HepG2 (cell line): ENCODE results near the gene SLC38A1. TPM values are rescaled to one million over a fixed set of nuclear protein-coding genes. Genes with fewer than 3 reads are reported as not detected.

Experiments used
- CBX2 ChIP-seq, 2 experiments: fragments of 200-600 bp in 1 of 2; sonication (generic); formaldehyde crosslinking in 1 of 2; IDR thresholded peaks; 2 replicates each; pipeline versions ENCODE4 v1.7.0 to v1.8.1; 2018 to 2022; ENCODE audit warnings: low read depth in 2 of 2, low read length in 1 of 2, mild to moderate bottlenecking in 1 of 2, missing genetic modification reagents in 1 of 2
- CREM ChIP-seq, 2 experiments: sonication (generic) in 1 of 2; formaldehyde crosslinking in 1 of 2; IDR thresholded peaks; 2 replicates each; pipeline versions ENCODE4 v1.4.0 to v1.6.1; 2016 to 2020; ENCODE audit warnings: antibody characterized with exemption in 1 of 2, mild to moderate bottlenecking in 1 of 2, missing genetic modification reagents in 1 of 2
- KLF11 ChIP-seq: IDR thresholded peaks from 2 replicates; pipeline ENCODE4 v1.6.1; 2016; ENCODE audit warnings: missing compliant biosample characterization
- NCOA5 ChIP-seq: sonication (generic); formaldehyde crosslinking; IDR thresholded peaks from 2 replicates; pipeline ENCODE4 v1.4.0; 2020; ENCODE audit warnings: missing genetic modification reagents
- NR3C1 ChIP-seq: sonication (generic); formaldehyde crosslinking; IDR thresholded peaks from 2 replicates; pipeline ENCODE4 v1.4.0; 2020; ENCODE audit warnings: missing genetic modification reagents
- PCBP2 ChIP-seq: fragments of 200-400 bp; formaldehyde crosslinking; optimal IDR thresholded peaks from 2 replicates; pipeline ENCODE3; 2018; ENCODE audit warnings: low read length, low read depth; ENCODE audit not compliant: poor library complexity, severe bottlenecking
- RFX1 ChIP-seq: fragments of 450-650 bp; IDR thresholded peaks from 2 replicates; pipeline ENCODE4 v1.6.1; 2017
- SP1 ChIP-seq, 2 experiments: fragments of 450-650 bp in 1 of 2; sonication (generic) in 1 of 2; formaldehyde crosslinking in 1 of 2; IDR thresholded peaks; 2 replicates each; pipeline versions ENCODE4 v1.4.0 to v1.6.1; 2016 to 2020; ENCODE audit warnings: missing genetic modification reagents in 1 of 2
- SP4 ChIP-seq: sonication (generic); formaldehyde crosslinking; IDR thresholded peaks from 2 replicates; pipeline ENCODE4 v1.8.1; 2023; ENCODE audit warnings: mild to moderate bottlenecking, missing genetic modification reagents
- SP5 ChIP-seq: IDR thresholded peaks from 2 replicates; pipeline ENCODE4 v1.6.1; 2016; ENCODE audit warnings: low read depth, borderline replicate concordance
- SRF ChIP-seq: IDR thresholded peaks from 2 replicates; pipeline ENCODE4 v1.6.1; 2011; ENCODE audit warnings: mild to moderate bottlenecking, low read depth, low read length, moderate library complexity
- SSRP1 ChIP-seq: IDR thresholded peaks from 2 replicates; pipeline ENCODE4 v1.6.1; 2016; ENCODE audit warnings: control low read depth
- TGIF2 ChIP-seq: IDR thresholded peaks from 2 replicates; pipeline ENCODE4 v1.6.1; 2016; ENCODE audit warnings: control low read depth, missing compliant biosample characterization
- THAP7 ChIP-seq: sonication (generic); formaldehyde crosslinking; IDR thresholded peaks from 2 replicates; pipeline ENCODE4 v1.8.1; 2023; ENCODE audit warnings: mild to moderate bottlenecking, missing genetic modification reagents
- ZBTB42 ChIP-seq: sonication (generic); formaldehyde crosslinking; IDR thresholded peaks from 2 replicates; pipeline ENCODE4 v1.5.0; 2020; ENCODE audit warnings: mild to moderate bottlenecking, missing genetic modification reagents
- ZNF143 ChIP-seq: sonication (generic); formaldehyde crosslinking; IDR thresholded peaks from 2 replicates; pipeline ENCODE4 v1.4.0; 2020; ENCODE audit warnings: missing genetic modification reagents
- ZNF260 ChIP-seq: sonication (generic); formaldehyde crosslinking; IDR thresholded peaks from 2 replicates; pipeline ENCODE4 v1.4.0; 2020; ENCODE audit warnings: missing genetic modification reagents, low read depth, mild to moderate bottlenecking, borderline replicate concordance
- ZNF333 ChIP-seq: sonication (generic); formaldehyde crosslinking; IDR thresholded peaks from 2 replicates; pipeline ENCODE4 v1.4.0; 2020; ENCODE audit warnings: mild to moderate bottlenecking, missing genetic modification reagents, borderline replicate concordance
- ZNF501 ChIP-seq: sonication (generic); formaldehyde crosslinking; IDR thresholded peaks from 2 replicates; pipeline ENCODE4 v1.5.1; 2020; ENCODE audit warnings: mild to moderate bottlenecking, moderate library complexity, missing genetic modification reagents
- ZNF598 ChIP-seq: sonication (generic); formaldehyde crosslinking; IDR thresholded peaks from 2 replicates; pipeline ENCODE4 v1.5.1; 2020; ENCODE audit warnings: mild to moderate bottlenecking, missing genetic modification reagents, borderline replicate concordance
- ZNF704 ChIP-seq: sonication (generic); formaldehyde crosslinking; IDR thresholded peaks from 2 replicates; pipeline ENCODE4 v1.8.1; 2023; ENCODE audit warnings: mild to moderate bottlenecking, inconsistent platforms, moderate library complexity, missing genetic modification reagents, borderline replicate concordance
- ZNF790 ChIP-seq: sonication (generic); formaldehyde crosslinking; IDR thresholded peaks from 2 replicates; pipeline ENCODE4 v1.8.0; 2022; ENCODE audit warnings: missing genetic modification reagents, mild to moderate bottlenecking, borderline replicate concordance
- ZNF891 ChIP-seq: sonication (generic); formaldehyde crosslinking; IDR thresholded peaks from 2 replicates; pipeline ENCODE4 v1.5.0; 2020; ENCODE audit warnings: mild to moderate bottlenecking, missing genetic modification reagents
- ZSCAN22 ChIP-seq: sonication (generic); formaldehyde crosslinking; IDR thresholded peaks from 2 replicates; pipeline ENCODE4 v1.4.0; 2020; ENCODE audit warnings: mild to moderate bottlenecking, missing genetic modification reagents
- polyA plus RNA-seq, 8 experiments: library from polyadenylated mRNA; depleted of rRNA in 3 of 8; stranded (reverse) in 7 of 8; unstranded in 1 of 8; fragments of >200 nt; fragmentation: Illumina TruSeq in 4 of 8; extraction: Trizol in 4 of 8; gene quantifications; 2 replicates each; pipeline versions ENCODE4 v1.2.1 to v1.2.3, GENCODE V29; 2011 to 2016; ENCODE audit warnings: low read depth in 4 of 8, missing spikeins in 1 of 8, mixed read lengths in 1 of 8; ENCODE audit not compliant: insufficient read depth in 1 of 8
- total RNA-seq, 5 experiments: library from RNA; depleted of rRNA; stranded (reverse); fragments of >200 nt; fragmentation: Illumina TruSeq; extraction: Trizol; gene quantifications; 2 replicates each; pipeline ENCODE4 v1.2.3, GENCODE V29; 2016; ENCODE audit warnings: low read depth in 1 of 5
- TF ChIP-seq, protein P1 (sequence below): sonication (generic); formaldehyde crosslinking; IDR thresholded peaks from 2 replicates; pipeline ENCODE4 v1.4.0; 2020; ENCODE audit warnings: low read depth, mild to moderate bottlenecking, missing genetic modification reagents
- TF ChIP-seq, protein P2 (sequence below): fragments of 450-650 bp; IDR thresholded peaks from 2 replicates; pipeline ENCODE4 v1.6.1; 2016

SLC38A1 gene
- total and polyA plus RNA-seq, 2 of the 13 experiments (the other 11 are each of a cell fraction or from before 2014, with no cell fraction given), result 47.0 to 50.6 TPM

DNA sequence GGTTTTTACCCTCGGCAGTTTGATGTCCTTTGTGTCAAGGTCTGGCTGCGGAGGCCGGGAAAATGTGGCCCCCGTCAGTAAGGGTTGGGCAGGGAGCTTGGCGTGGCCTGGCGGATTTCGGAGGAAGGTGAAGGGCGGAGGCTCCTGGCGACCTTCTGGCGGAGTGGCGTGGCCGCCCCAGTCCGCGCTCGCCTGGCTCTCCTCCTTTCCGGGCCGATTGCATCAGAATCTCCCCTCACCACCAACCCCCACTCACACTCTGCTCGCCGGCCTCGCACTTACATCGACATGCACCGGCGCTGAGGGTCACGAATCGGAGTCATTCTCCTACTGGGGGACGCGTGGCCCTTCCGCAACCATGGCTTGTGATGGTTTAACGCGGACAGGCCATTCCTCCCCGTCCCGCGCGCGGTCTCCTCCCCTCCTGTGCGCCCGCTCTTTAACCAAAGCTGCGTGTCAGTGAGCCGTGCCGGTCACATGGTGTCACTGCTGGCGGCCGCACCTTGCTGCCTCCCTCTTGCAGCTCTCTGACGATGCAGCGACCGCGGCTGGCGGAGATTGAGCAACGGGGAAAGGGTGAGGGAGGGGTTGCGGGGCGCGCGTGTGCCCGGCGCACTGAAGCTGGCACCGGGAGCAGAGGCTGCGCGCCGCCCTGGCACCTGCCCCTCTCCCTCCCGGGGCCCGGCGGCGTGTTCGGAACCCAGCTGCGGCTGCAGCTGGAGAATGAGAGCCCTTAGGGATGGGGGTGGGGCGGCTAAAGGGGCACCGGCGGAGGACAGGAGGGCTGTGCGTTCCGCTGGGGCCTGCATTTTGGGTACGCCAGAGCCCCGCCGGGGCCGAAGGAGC, at the start of gene SLC38A1 (continued):
- peak; percentile 95 for TF ChIP-seq ZNF704 (CRISPR knock-in tag)
- TF ChIP-seq ZNF260 (CRISPR knock-in tag), result no peak
- no peak; the same call in 1 of the 2 replicates for TF ChIP-seq ZSCAN22 (CRISPR knock-in tag)
- TF ChIP-seq RFX1, result no peak
- TF ChIP-seq ZNF333 (CRISPR knock-in tag), result peak; percentile 72; the same call in 1 of the 2 replicates
- TF ChIP-seq NR3C1 (CRISPR knock-in tag), result no peak
- TF ChIP-seq PCBP2, result no peak
- peak; percentile 54; the same call in 1 of the 2 replicates for TF ChIP-seq SSRP1 (CRISPR knock-in tag)
- 0 out of 2 replicates have a peak, but pooled peaks have one; percentile 25 for TF ChIP-seq CREM (IDR thresholded peaks at IDR 0.05)
- TF ChIP-seq CREM (CRISPR knock-in tag; IDR thresholded peaks at IDR 0.05), result no peak
- TF ChIP-seq THAP7 (CRISPR knock-in tag), result 0 out of 2 replicates have a peak, but pooled peaks have one; percentile 38
- no peak for TF ChIP-seq NCOA5 (CRISPR knock-in tag)
- peak; percentile 60 for TF ChIP-seq SP4
- TF ChIP-seq, protein P1, sequence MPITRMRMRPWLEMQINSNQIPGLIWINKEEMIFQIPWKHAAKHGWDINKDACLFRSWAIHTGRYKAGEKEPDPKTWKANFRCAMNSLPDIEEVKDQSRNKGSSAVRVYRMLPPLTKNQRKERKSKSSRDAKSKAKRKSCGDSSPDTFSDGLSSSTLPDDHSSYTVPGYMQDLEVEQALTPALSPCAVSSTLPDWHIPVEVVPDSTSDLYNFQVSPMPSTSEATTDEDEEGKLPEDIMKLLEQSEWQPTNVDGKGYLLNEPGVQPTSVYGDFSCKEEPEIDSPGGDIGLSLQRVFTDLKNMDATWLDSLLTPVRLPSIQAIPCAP (CRISPR knock-in tag), result peak; percentile 55; the same call in 1 of the 2 replicates
- TF ChIP-seq SP1 (IDR thresholded peaks at IDR 0.05), result no peak
- no peak for TF ChIP-seq SP1 (CRISPR knock-in tag; IDR thresholded peaks at IDR 0.05)
- peak; percentile 80 for TF ChIP-seq ZBTB42 (CRISPR knock-in tag)
- peak; percentile 59; the same call in 1 of the 2 replicates for TF ChIP-seq ZNF143 (CRISPR knock-in tag)
- no peak for TF ChIP-seq SRF
- TF ChIP-seq ZNF598 (CRISPR knock-in tag), result peak; percentile 93
- peak; percentile 58 for TF ChIP-seq ZNF501 (CRISPR knock-in tag)
- TF ChIP-seq, protein P2, sequence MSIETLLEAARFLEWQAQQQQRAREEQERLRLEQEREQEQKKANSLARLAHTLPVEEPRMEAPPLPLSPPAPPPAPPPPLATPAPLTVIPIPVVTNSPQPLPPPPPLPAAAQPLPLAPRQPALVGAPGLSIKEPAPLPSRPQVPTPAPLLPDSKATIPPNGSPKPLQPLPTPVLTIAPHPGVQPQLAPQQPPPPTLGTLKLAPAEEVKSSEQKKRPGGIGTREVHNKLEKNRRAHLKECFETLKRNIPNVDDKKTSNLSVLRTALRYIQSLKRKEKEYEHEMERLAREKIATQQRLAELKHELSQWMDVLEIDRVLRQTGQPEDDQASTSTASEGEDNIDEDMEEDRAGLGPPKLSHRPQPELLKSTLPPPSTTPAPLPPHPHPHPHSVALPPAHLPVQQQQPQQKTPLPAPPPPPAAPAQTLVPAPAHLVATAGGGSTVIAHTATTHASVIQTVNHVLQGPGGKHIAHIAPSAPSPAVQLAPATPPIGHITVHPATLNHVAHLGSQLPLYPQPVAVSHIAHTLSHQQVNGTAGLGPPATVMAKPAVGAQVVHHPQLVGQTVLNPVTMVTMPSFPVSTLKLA, result 0 out of 2 replicates have a peak, but pooled peaks have one; percentile 22
- TF ChIP-seq ZNF790 (CRISPR knock-in tag), result peak; percentile 96; the same call in 1 of the 2 replicates
- TF ChIP-seq SP5, result no peak; the same call in 1 of the 2 replicates
- peak; percentile 94 for TF ChIP-seq TGIF2
- no peak for TF ChIP-seq CBX2 (IDR thresholded peaks at IDR 0.05; ENCODE audit: low read depth, low read length)
- no peak for TF ChIP-seq CBX2 (CRISPR knock-in tag; IDR thresholded peaks at IDR 0.05; ENCODE audit: low read depth)
- TF ChIP-seq KLF11 (CRISPR knock-in tag), result 0 out of 2 replicates have a peak, but pooled peaks have one; percentile 79
- TF ChIP-seq ZNF891 (CRISPR knock-in tag), result peak; percentile 95
